ENCODE measurements around the gene CALD1.

Gene CALD1

GRCh38 chr7:134827436-134827835, 48.0 kb downstream of the CALD1 start:
- DNase-seq (ENCODE audit: low read depth): no peak

- DNase-seq (ENCODE audit: low read depth): no peak
Observed at GRCh38 chr7:134827889-134828288, 48.5 kb downstream of the CALD1 start.

- DNase-seq (ENCODE audit: low read depth): no peak
Observed at GRCh38 chr7:134828361-134828760, 48.9 kb downstream of the CALD1 start.

GRCh38 chr7:134829380-134829986, 50.0 kb downstream of the CALD1 start:
- no peak for DNase-seq (ENCODE audit: low read depth)

- no peak for DNase-seq (ENCODE audit: low read depth)
Observed at GRCh38 chr7:134831862-134832261, 52.4 kb downstream of the CALD1 start.

GRCh38 chr7:134832367-134832766, 52.9 kb downstream of the CALD1 start:
- DNase-seq (ENCODE audit: low read depth): no peak

GRCh38 chr7:134834689-134835462, 55.4 kb downstream of the CALD1 start:
- no peak for DNase-seq (ENCODE audit: low read depth)

GRCh38 chr7:134835463-134835823, 56.0 kb downstream of the CALD1 start:
- DNase-seq (ENCODE audit: low read depth): no peak

GRCh38 chr7:134836447-134836846, 57.0 kb downstream of the CALD1 start:
- DNase-seq (ENCODE audit: low read depth): no peak

- no peak for DNase-seq (ENCODE audit: low read depth)
Observed at GRCh38 chr7:134839298-134839697, 59.9 kb downstream of the CALD1 start.

GRCh38 chr7:134842062-134842461, 62.6 kb downstream of the CALD1 start:
- no peak for DNase-seq (ENCODE audit: low read depth)

- DNase-seq (ENCODE audit: low read depth): no peak
Observed at GRCh38 chr7:134842886-134843430, 63.5 kb downstream of the CALD1 start.

GRCh38 chr7:134844200-134844599, 64.8 kb downstream of the CALD1 start:
- no peak for DNase-seq (ENCODE audit: low read depth)

GRCh38 chr7:134845461-134845860, 66.0 kb downstream of the CALD1 start:
- no peak for DNase-seq (ENCODE audit: low read depth)

GRCh38 chr7:134847851-134848588, 68.6 kb downstream of the CALD1 start:
- no peak for DNase-seq (ENCODE audit: low read depth)

GRCh38 chr7:134850066-134850465, 70.6 kb downstream of the CALD1 start:
- DNase-seq (ENCODE audit: low read depth): no peak

- no peak for DNase-seq (ENCODE audit: low read depth)
Observed at GRCh38 chr7:134851141-134851540, 71.7 kb downstream of the CALD1 start.

- no peak for DNase-seq (ENCODE audit: low read depth)
Observed at GRCh38 chr7:134852625-134853024, 73.2 kb downstream of the CALD1 start.

GRCh38 chr7:134854816-134855215, 75.4 kb downstream of the CALD1 start:
- no peak for DNase-seq (ENCODE audit: low read depth)

GRCh38 chr7:134855442-134855841, 76.0 kb downstream of the CALD1 start:
- DNase-seq (ENCODE audit: low read depth): no peak

GRCh38 chr7:134856091-134856490, 76.7 kb downstream of the CALD1 start:
- DNase-seq (ENCODE audit: low read depth): no peak

- no peak for DNase-seq (ENCODE audit: low read depth)
Observed at GRCh38 chr7:134856691-134857090, 77.3 kb downstream of the CALD1 start.

GRCh38 chr7:134857958-134858357, 78.5 kb downstream of the CALD1 start:
- DNase-seq (ENCODE audit: low read depth): no peak
